ENCODE results near the gene DOK3.
A peak's percentile ranks its signal among the peaks of the same experiment; 100 is the strongest.

DOK3 gene

DNA sequence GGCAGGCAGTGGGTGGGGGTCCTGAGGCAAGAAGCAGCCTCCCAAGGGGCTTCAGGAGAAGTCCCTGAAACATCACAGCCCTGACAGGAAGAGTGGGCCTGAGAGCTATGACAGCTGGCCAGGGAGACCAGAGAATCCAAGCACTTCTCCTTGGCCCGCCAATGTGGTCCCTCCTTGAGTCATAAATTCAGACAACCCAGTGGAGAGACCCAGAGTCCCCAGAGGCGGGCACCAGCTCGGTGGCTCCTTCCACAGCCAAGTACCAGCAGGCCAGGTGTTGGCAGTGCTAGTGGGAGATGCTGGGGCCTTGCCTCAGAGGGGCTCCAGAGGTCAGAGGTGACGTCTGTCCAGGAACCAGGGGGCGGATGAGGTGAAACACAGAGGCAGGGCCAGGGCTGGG is 1.6 kb upstream of the DOK3 start:
- FAIRE-seq, result no peak

- no peak for FAIRE-seq
Measured at GRCh38 chr5:177510567-177511053, 984 bp upstream of the DOK3 start.

DNA sequence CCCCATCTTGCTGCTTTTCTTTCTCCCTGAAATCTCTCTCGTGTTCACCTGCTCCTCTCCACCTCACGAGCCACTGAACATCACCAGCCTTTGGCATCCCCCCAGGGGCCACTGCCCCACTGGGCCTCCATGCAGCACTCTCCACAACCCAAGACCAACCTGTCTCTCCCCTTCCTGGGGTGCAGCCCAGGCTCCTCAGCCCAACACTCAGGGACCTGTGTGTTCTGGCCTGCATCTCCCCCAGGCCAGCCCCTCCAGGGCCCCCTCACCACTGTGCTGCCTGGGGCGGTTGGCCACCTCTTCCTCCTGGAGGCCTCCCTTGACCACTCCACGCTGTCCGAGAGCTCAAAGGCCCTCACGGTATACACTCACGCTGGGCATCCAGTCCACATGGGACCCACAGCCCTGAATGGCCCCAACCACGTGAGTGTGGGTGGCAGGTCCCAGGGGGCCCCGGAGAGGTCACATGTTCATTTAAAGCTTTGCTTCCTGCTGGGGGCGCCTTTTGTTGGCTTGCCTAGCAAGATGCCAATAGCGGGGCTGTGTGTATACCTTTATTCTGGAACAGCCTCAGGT is 453 bp upstream of the DOK3 start:
- FAIRE-seq, result no peak

- no peak for FAIRE-seq
Measured at GRCh38 chr5:177508837-177509236, 789 bp downstream of the DOK3 start.

GRCh38 chr5:177508221-177508611 is 1.4 kb downstream of the DOK3 start:
- no peak for FAIRE-seq

- FAIRE-seq, result no peak
Measured at GRCh38 chr5:177507596-177508220, 1.9 kb downstream of the DOK3 start.

DNA sequence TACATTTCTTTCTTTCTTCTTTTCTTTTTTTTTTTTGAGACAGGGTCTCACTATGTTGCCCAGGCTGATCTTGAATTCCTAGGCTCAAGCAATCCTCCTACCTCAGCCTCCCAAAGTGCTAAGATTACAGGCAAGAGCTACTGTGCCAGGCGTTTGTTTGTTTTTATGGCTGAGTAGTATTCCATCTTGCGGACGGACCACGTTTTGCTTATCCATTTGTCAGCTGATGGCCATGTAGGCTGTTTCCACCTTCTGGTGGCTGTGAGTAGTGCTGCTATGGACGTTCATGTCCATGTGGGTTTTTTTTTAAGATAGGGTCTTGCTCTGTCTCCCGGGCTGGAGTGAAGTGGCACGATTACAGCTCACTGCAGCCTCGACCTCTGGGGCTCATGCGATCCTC is 2.5 kb downstream of the DOK3 start:
- FAIRE-seq, result no peak

- FAIRE-seq, result no peak
Measured at GRCh38 chr5:177505075-177505474, 4.6 kb downstream of the DOK3 start.

- FAIRE-seq, result no peak
Measured at GRCh38 chr5:177504086-177505056, 5.3 kb downstream of the DOK3 start.

GRCh38 chr5:177503351-177504085 is 6.1 kb downstream of the DOK3 start:
- no peak for FAIRE-seq

DNA sequence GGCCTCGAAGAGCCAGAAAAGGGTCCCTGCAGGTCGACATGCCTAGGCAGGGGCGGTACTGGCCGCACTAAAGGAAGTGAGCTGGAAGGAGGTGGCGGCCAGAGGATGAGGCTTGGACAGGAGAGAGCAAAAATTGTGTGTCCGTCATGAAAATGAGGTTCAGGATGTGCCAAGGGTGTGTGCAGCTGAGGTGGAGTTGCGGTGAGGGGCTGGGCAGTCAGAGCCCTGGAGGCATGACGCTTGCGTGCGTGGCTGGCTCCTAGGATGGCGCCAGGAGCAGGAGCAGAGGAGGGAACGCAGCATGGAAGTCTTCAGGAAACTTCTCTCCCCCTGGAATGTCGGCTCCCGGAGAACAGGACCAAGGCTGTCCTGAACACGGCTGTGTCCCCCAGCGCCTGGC is 6.7 kb downstream of the DOK3 start:
- no peak for FAIRE-seq

GRCh38 chr5:177501874-177502678 is 7.5 kb downstream of the DOK3 start:
- no peak for FAIRE-seq

- no peak for FAIRE-seq
Measured at GRCh38 chr5:177500685-177501522, 8.7 kb downstream of the DOK3 start.

- FAIRE-seq, result no peak
Measured at GRCh38 chr5:177499842-177500241, 9.8 kb downstream of the DOK3 start.

- FAIRE-seq, result no peak
Measured at GRCh38 chr5:177498013-177498787, 11.4 kb downstream of the DOK3 start.

- peak; percentile 71 for FAIRE-seq
Measured at GRCh38 chr5:177497292-177498012, 12.2 kb downstream of the DOK3 start, which contains the start of gene PDLIM7. Gene PDLIM7, minus strand, starts transcription at chr5:177497604. Its CDS starts 1,092 bp downstream, at chr5:177496512.

DNA sequence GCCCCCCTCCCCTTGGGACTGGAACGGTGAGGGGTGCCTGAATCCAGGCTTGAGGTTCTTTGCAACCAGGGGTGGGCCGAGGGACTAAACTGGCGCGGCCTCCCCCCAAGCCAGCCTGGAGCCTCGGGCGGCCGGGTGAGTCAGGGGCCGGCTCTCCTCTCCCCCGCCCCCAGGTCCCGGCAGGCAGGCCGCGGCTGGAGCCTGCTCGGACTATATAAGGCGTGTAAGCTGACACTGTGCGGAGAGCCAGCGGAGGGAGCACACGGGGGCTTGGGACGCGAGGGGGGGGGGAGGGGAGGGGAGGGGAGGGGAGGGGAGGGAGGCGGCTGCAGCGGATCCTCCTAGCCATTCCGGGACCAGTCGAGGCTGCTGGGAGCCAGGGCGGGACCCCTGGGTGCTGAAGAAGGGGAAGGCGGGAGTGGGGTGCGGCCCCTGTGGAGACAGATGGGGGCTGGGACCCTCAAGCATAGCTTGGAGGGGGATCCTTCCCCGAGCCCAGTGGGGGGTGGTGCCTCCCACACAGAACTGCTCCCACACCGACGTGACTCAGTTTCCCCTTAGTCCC is 12.8 kb downstream of the DOK3 start:
- FAIRE-seq, result no peak

DNA sequence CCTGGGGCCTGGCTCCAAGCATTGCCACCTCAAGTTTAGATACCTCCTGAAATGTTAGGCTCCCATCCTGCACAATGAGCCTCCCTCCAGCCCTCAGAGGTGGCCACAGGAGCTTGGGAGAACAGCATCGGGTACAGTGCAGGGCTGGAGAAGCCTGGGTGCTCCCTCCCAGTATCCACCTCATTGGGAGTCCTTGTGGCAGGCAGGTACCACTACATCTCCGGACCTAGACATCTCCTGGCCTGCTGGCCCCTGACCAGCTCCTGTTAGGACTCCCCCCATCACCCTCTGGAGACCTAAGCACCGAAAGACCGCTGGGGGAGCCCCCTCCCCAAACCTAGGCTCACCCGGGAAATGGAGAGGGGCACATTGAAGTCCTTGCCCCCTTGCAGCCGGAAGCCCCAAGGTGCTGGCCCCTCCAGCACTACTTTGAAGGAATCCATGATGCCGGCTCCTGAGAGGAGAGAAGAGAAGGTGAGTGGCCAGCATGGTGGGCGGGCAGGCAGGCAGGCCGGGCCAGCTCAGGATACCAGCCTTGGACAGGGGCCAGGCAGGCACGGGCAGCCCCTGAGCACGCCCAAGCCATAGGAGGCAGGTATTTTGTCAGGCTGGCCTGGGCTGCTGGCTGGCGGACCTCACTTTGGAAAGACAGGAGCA is 13.4 kb downstream of the DOK3 start:
- no peak for FAIRE-seq
